Measurements from ENCODE around the gene IFI44.

Gene IFI44

DNA sequence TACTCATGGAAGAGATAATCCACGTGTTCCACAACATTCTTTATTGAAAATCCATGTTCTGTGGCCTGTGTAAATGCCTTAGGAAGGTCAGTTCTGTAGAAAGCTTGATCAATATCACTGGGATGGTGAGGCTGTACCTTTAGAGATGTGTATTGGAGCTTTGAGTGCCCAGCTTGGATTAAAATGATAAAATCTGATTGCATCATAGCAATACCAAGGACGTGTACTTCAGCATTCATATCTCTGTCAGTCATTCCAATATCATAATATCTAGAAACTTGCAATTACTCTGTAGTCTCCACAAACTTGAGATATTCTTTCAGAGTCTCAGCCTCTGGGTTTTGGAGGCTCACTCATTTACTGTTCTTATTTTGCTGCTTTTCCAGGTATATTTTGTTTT, 31.6 kb downstream of the IFI44 start:
- H3K9ac ChIP-seq (ENCODE audit: low read depth, low read length, poor library complexity): no peak overlapping the region
- no peak overlapping the region for H2AFZ ChIP-seq (ENCODE audit: low read length)
- no peaks in the 10 kb centered on the region for H3K79me1 ChIP-seq (ENCODE audit: low read depth, low read length)
- H2BK120ac ChIP-seq (ENCODE audit: low read depth, low read length): no peak overlapping the region
- H3K4me3 ChIP-seq (ENCODE audit: low read length in 2 of 2): no peak overlapping the region
- DNase-seq (ENCODE audit: low spot score): no peak
- H3K36me3 ChIP-seq (replicated peaks in 1 of 2; ENCODE audit: control insufficient read depth in 2 of 2, insufficient read depth in 2 of 2, low read length in 2 of 2): no peaks in the 10 kb centered on the region
- no peak overlapping the region for H3K4ac ChIP-seq (ENCODE audit: low read length)
- no peak overlapping the region for H3K27ac ChIP-seq (replicated peaks; ENCODE audit: low read length)
- no peak overlapping the region for H3K18ac ChIP-seq (ENCODE audit: low read length)
- no peak overlapping the region for H2BK15ac ChIP-seq (ENCODE audit: low read length)
- H3K4me2 ChIP-seq (ENCODE audit: insufficient read depth, low read length, poor library complexity, severe bottlenecking): no peak overlapping the region
- H3K4me1 ChIP-seq (ENCODE audit: control insufficient read depth in 2 of 2, insufficient read depth in 1 of 2, low read depth in 1 of 2, low read length in 2 of 2): no peaks in the 10 kb centered on the region
- no peak overlapping the region for H3K14ac ChIP-seq (ENCODE audit: low read length)
- H3K27me3 ChIP-seq (ENCODE audit: control insufficient read depth in 3 of 3, insufficient read depth in 3 of 3, low read depth in 1 of 3, low read length in 3 of 3): no peaks in the 10 kb centered on the region
- no peak overlapping the region for H3K23ac ChIP-seq (ENCODE audit: low read depth, low read length, poor library complexity)
- H4K91ac ChIP-seq (ENCODE audit: low read depth, low read length, poor library complexity): no peak overlapping the region
- no peaks in the 10 kb centered on the region for H3K9me3 ChIP-seq (replicated peaks in 1 of 2; ENCODE audit: control insufficient read depth in 2 of 2, insufficient read depth in 1 of 2, low read depth in 1 of 2, low read length in 2 of 2)
- no peak overlapping the region for H4K8ac ChIP-seq (ENCODE audit: low read depth, low read length)
- H2BK12ac ChIP-seq (ENCODE audit: low read length): no peak overlapping the region
- H2BK5ac ChIP-seq (ENCODE audit: low read length): no peak overlapping the region
- WGBS, 2 donors (ENCODE audit: extremely low coverage in 2 of 2, insufficient read length in 2 of 2, insufficient replicate concordance in 1 of 2): no CpG with 5 or more reads among the region's 2 CpGs
- H2AK5ac ChIP-seq (ENCODE audit: low read depth, low read length): no peak overlapping the region

DNA sequence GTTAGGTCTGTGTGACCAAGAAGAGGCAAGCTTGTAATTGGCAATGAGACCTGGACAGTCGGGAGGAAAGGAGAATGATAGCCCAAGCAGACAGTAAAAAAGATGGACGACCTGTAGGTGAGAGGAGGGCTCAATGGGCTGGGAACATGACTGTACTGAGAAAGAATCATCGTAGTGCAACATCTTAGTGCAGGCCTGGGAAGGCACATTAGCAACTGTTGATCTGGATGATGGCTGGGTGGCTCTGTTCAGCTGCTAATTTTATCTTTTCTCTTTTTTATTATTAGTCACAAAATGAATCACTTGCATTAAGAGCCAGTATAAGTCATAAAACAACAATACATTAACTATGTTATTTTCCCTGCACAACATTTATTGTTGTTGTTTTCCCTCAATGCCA, 32.9 kb downstream of the IFI44 start:
- Histone ChIP-seq H3K9me3 (replicated peaks in 1 of 2; ENCODE audit: control insufficient read depth in 2 of 2, insufficient read depth in 1 of 2, low read depth in 1 of 2, low read length in 2 of 2) (no peaks in the 10 kb centered on the region), H3K4me2 (ENCODE audit: insufficient read depth, low read length, poor library complexity, severe bottlenecking) (no peak overlapping the region), H3K18ac (ENCODE audit: low read length) (no peak overlapping the region), H3K4me1 (ENCODE audit: control insufficient read depth in 2 of 2, insufficient read depth in 1 of 2, low read depth in 1 of 2, low read length in 2 of 2) (no peaks in the 10 kb centered on the region), H3K4me3 (ENCODE audit: low read length in 2 of 2) (no peak overlapping the region), H2BK15ac (ENCODE audit: low read length) (no peak overlapping the region), H3K4ac (ENCODE audit: low read length) (no peak overlapping the region), H2BK5ac (ENCODE audit: low read length) (no peak overlapping the region), H4K91ac (ENCODE audit: low read depth, low read length, poor library complexity) (no peak overlapping the region), H3K36me3 (replicated peaks in 1 of 2; ENCODE audit: control insufficient read depth in 2 of 2, insufficient read depth in 2 of 2, low read length in 2 of 2) (no peaks in the 10 kb centered on the region), H2BK12ac (ENCODE audit: low read length) (no peak overlapping the region), H3K27me3 (ENCODE audit: control insufficient read depth in 3 of 3, insufficient read depth in 3 of 3, low read depth in 1 of 3, low read length in 3 of 3) (no peaks in the 10 kb centered on the region), H4K8ac (ENCODE audit: low read depth, low read length) (no peak overlapping the region), H3K9ac (ENCODE audit: low read depth, low read length, poor library complexity) (no peak overlapping the region), H2BK120ac (ENCODE audit: low read depth, low read length) (no peak overlapping the region), H2AK5ac (ENCODE audit: low read depth, low read length) (no peak overlapping the region), H3K23ac (ENCODE audit: low read depth, low read length, poor library complexity) (no peak overlapping the region), H2AFZ (ENCODE audit: low read length) (no peak overlapping the region), H3K79me1 (ENCODE audit: low read depth, low read length) (no peaks in the 10 kb centered on the region), H3K14ac (ENCODE audit: low read length) (no peak overlapping the region), H3K27ac (replicated peaks; ENCODE audit: low read length) (no peak overlapping the region)
- DNase-seq (ENCODE audit: low spot score): no peak
- no CpG with 5 or more reads among the region's 3 CpGs for WGBS, 2 donors (ENCODE audit: extremely low coverage in 2 of 2, insufficient read length in 2 of 2, insufficient replicate concordance in 1 of 2)

DNA sequence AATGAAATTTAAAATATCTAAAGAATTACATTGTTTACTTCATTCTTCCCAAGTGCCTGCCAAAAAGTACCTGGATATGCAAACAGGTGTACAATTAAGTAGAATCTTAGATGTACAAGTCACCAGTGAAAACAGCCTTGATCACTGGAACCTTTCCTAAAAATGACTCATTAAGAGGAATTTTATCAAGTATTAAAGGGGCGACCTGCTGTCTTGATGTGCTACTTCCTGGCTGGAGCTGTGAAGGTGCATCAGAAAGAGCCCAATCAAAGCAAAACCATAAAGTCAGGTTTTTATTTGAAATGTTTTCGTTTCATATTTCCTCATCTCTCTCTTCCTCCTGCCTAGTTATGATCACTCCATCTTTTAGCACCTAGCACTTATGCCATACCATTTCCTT, 33.4 kb downstream of the IFI44 start:
- H2BK120ac ChIP-seq (ENCODE audit: low read depth, low read length): no peak overlapping the region
- H3K79me1 ChIP-seq (ENCODE audit: low read depth, low read length): no peaks in the 10 kb centered on the region
- no peak overlapping the region for H3K4me2 ChIP-seq (ENCODE audit: insufficient read depth, low read length, poor library complexity, severe bottlenecking)
- no peak overlapping the region for H2AFZ ChIP-seq (ENCODE audit: low read length)
- H3K27me3 ChIP-seq (ENCODE audit: control insufficient read depth in 3 of 3, insufficient read depth in 3 of 3, low read depth in 1 of 3, low read length in 3 of 3): no peaks in the 10 kb centered on the region
- no peak overlapping the region for H2BK12ac ChIP-seq (ENCODE audit: low read length)
- no peak for DNase-seq (ENCODE audit: low spot score)
- no peaks in the 10 kb centered on the region for H3K36me3 ChIP-seq (replicated peaks in 1 of 2; ENCODE audit: control insufficient read depth in 2 of 2, insufficient read depth in 2 of 2, low read length in 2 of 2)
- H3K14ac ChIP-seq (ENCODE audit: low read length): no peak overlapping the region
- H2BK5ac ChIP-seq (ENCODE audit: low read length): no peak overlapping the region
- H3K9me3 ChIP-seq (replicated peaks in 1 of 2; ENCODE audit: control insufficient read depth in 2 of 2, insufficient read depth in 1 of 2, low read depth in 1 of 2, low read length in 2 of 2): no peaks in the 10 kb centered on the region
- no peaks in the 10 kb centered on the region for H3K4me1 ChIP-seq (ENCODE audit: control insufficient read depth in 2 of 2, insufficient read depth in 1 of 2, low read depth in 1 of 2, low read length in 2 of 2)
- no peak overlapping the region for H4K91ac ChIP-seq (ENCODE audit: low read depth, low read length, poor library complexity)
- WGBS, 2 donors (ENCODE audit: extremely low coverage in 2 of 2, insufficient read length in 2 of 2, insufficient replicate concordance in 1 of 2): no CpG with 5 or more reads among the region's 2 CpGs
- no peak overlapping the region for H3K4ac ChIP-seq (ENCODE audit: low read length)
- no peak overlapping the region for H3K18ac ChIP-seq (ENCODE audit: low read length)
- H3K9ac ChIP-seq (ENCODE audit: low read depth, low read length, poor library complexity): no peak overlapping the region
- H3K23ac ChIP-seq (ENCODE audit: low read depth, low read length, poor library complexity): no peak overlapping the region
- no peak overlapping the region for H4K8ac ChIP-seq (ENCODE audit: low read depth, low read length)
- H3K27ac ChIP-seq (replicated peaks; ENCODE audit: low read length): no peak overlapping the region
- H2BK15ac ChIP-seq (ENCODE audit: low read length): no peak overlapping the region
- H2AK5ac ChIP-seq (ENCODE audit: low read depth, low read length): no peak overlapping the region
- no peak overlapping the region for H3K4me3 ChIP-seq (ENCODE audit: low read length in 2 of 2)

DNA sequence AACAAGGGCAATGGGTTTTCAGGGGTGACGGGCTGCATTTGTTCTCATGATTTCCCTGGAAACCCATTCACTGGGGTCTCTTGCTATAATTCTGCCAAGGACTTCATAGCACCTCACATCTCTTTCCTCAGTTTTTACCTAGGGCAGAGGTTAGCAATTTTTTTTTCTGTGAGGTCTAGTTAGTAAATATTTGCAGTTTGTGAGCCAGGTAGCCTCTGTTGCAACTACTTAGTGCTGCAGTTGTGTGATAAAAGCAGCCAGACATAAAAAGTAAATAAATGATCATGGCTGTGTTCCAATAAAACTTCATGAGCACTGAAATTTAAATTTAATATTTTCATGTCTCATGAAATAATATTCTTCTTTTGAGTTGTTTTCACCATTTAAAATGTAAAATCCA, 37.7 kb downstream of the IFI44 start:
- no peak overlapping the region for H3K9ac ChIP-seq (ENCODE audit: low read depth, low read length, poor library complexity)
- no peak overlapping the region for H2BK15ac ChIP-seq (ENCODE audit: low read length)
- no peaks in the 10 kb centered on the region for H3K27me3 ChIP-seq (ENCODE audit: control insufficient read depth in 3 of 3, insufficient read depth in 3 of 3, low read depth in 1 of 3, low read length in 3 of 3)
- no peak overlapping the region for H3K4me2 ChIP-seq (ENCODE audit: insufficient read depth, low read length, poor library complexity, severe bottlenecking)
- H2BK120ac ChIP-seq (ENCODE audit: low read depth, low read length): no peak overlapping the region
- H2AFZ ChIP-seq (ENCODE audit: low read length): no peak overlapping the region
- H3K4ac ChIP-seq (ENCODE audit: low read length): no peak overlapping the region
- H3K14ac ChIP-seq (ENCODE audit: low read length): no peak overlapping the region
- no peak overlapping the region for H2BK5ac ChIP-seq (ENCODE audit: low read length)
- H3K4me1 ChIP-seq (ENCODE audit: control insufficient read depth in 2 of 2, insufficient read depth in 1 of 2, low read depth in 1 of 2, low read length in 2 of 2): no peaks in the 10 kb centered on the region
- no peak overlapping the region for H2BK12ac ChIP-seq (ENCODE audit: low read length)
- no peak for DNase-seq (ENCODE audit: low spot score)
- H4K91ac ChIP-seq (ENCODE audit: low read depth, low read length, poor library complexity): no peak overlapping the region
- no peak overlapping the region for H3K18ac ChIP-seq (ENCODE audit: low read length)
- H4K8ac ChIP-seq (ENCODE audit: low read depth, low read length): no peak overlapping the region
- no peaks in the 10 kb centered on the region for H3K9me3 ChIP-seq (replicated peaks in 1 of 2; ENCODE audit: control insufficient read depth in 2 of 2, insufficient read depth in 1 of 2, low read depth in 1 of 2, low read length in 2 of 2)
- H3K36me3 ChIP-seq (replicated peaks in 1 of 2; ENCODE audit: control insufficient read depth in 2 of 2, insufficient read depth in 2 of 2, low read length in 2 of 2): no peaks in the 10 kb centered on the region
- no peaks in the 10 kb centered on the region for H3K79me1 ChIP-seq (ENCODE audit: low read depth, low read length)
- H2AK5ac ChIP-seq (ENCODE audit: low read depth, low read length): no peak overlapping the region
- H3K4me3 ChIP-seq (ENCODE audit: low read length in 2 of 2): no peak overlapping the region
- WGBS, 2 donors (ENCODE audit: extremely low coverage in 2 of 2, insufficient read length in 2 of 2, insufficient replicate concordance in 1 of 2): no CpG with 5 or more reads among the region's 1 CpG
- H3K23ac ChIP-seq (ENCODE audit: low read depth, low read length, poor library complexity): no peak overlapping the region
- no peak overlapping the region for H3K27ac ChIP-seq (replicated peaks; ENCODE audit: low read length)
